Hippocampal formation (tissue), 2 donors: ENCODE results near the gene GFOD1.

ENCODE experiments used
- DNase-seq, 2 donors: peaks; one replicate each; lab custom pipeline; 2025; lab: John Stamatoyannopoulos, UW

GFOD1 gene

DNA sequence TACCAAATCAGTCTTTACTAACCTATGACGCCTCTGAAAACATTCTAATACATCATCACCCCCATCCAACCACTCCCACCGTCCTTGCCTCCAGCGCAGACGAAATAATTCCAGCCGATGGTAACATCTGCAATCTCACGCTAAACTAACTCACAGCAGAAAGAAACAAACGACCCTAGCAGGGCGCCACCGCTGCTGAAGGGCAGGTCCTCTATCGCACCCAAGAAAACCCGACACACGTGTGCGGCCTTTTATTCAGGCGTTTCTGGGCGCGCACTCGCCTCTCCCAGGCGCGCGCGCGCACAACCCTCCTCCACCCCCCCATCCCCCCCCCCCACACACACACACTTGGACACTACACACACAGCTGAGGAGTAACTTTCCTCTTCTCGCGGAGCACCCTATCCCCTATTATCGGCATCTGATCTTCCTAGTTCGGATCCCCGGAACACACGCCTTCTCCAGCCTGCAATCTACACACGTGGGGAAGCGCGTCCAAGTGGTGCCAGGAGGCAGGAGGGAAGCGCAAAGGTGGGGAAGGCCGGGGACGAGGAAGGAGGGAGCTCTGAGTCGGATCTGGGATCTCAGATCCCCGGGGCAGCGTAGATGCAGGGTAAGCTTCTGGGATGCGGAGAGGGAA lies 1.4 kb downstream of the GFOD1 start:
- DNase-seq: peak; percentile 19 to 51

DNA sequence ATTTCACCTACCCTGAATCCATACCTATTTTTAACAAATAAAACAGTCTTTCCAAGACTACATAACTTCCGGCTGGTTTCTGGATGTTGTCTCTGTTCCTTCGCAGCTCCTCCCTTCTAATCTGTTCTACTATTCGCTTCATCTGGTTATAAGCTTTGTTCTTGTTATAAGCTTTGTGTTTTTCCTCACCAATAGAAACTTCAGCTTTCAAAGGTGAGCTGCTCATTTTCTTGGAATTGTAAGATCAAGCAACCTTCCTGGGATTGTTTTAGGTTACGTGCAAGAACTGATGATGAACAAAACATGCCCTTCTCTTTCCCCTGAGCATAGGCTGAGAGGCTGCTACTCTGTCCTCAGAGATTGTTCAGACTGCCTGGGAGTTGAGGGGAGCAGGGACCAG lies 2.1 kb downstream of the GFOD1 start:
- no peak for DNase-seq

DNA sequence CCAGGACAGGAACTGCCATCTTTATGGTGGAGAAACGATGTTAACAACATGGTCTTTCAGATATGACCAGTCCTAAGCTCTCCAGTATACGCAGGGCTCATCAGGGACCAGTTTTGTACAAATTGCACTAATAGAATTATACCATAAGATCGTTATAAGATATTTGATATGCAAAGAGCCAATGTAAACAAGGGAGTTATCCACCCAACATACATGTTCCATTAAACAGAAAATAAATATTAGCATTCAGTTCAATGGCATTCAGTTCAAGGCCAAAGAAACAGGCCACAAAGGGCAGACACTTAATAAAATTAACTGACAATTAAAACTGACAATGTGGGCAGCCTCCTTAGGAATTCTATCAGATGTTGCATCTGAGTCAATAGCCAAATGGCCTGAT lies 2.6 kb downstream of the GFOD1 start:
- no peak for DNase-seq

DNA sequence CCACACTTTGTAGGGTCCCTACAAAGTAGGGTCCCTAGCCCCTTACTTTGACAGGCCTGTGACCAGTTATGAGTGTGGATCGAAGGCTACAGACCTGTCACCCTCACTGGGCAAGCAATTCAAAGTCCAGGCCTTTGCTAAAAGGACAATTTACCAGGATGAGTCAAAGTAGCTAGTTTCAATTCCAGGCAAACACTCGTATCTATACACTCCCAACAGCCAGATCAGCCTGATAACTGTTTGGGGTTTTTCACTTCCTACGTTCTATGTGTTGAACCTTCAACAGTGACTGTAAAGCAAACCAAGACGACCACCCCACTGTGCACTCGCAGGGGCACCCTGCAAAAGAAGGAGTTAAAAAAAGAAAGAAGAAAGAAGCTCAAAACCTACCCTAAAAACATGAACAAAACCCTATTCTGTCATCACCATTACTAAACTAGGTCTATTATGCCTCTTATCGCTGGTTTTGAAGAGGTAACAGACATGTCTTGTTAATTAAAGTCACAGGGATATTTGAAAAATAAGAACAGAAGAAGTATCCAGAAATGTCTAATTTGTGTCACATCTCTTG lies 3.2 kb downstream of the GFOD1 start:
- no peak for DNase-seq

DNA sequence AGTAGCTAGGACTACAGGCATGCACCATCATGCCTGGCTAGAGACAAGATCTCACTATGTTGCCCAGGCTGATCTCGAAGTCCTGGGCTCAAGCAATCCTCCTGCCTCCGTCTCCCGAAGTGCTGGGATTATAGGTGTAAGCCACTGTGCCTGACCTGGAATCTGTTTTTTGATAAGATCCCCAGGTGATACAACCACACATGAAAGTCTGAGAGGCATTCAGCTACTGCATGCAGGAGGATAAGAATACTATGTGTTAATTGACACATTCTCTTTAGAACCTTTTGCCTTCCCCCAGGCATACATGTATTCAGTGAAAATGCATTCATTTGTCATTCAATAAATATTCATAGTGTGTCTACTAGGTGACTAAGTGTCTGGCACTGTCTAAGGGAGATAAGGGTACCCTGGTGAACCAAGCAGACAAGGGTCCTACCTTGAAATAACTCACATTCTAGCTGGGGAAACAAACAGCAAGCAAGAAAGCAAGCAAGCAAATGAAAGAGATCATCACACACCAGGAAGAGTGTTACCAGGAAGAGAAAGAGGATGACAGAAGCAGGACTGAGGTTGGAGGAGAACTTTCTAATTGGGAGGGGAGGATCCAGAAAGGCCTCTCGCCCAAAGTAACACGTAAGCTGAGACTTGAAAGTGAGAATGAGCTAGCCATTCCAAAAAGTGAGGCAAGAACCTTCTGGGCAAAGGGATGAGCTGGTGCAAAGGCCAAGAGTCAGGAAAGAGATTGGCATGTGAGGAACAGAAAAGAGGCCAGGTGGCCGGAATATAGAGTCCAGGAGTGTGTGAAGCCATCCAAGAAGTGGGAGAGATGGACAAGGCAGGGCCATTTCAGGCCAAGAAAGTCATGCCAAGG lies 6.5 kb downstream of the GFOD1 start:
- DNase-seq: no peak

DNA sequence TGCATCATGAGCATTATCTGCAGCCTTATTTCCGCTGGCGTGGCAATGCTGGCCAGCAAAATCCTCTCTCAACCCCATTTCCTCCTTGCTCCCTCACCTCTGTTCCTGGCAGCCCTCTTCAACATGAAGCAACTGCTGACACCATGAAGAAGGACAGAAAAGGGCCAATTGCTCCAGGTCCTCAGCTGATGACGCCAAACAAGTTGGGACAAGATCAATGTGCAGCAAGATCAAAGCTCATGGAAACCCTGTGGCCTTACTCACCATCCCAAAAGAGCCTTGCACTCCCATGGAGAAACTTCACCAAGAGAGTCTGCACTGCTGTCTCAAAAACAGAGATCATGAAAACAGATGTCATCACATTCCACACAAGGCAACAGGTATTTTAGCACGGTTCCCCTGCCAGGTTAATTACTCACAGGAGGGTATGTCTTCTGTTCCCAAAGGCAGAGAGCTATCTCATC lies 7.4 kb downstream of the GFOD1 start:
- DNase-seq: no peak

DNA sequence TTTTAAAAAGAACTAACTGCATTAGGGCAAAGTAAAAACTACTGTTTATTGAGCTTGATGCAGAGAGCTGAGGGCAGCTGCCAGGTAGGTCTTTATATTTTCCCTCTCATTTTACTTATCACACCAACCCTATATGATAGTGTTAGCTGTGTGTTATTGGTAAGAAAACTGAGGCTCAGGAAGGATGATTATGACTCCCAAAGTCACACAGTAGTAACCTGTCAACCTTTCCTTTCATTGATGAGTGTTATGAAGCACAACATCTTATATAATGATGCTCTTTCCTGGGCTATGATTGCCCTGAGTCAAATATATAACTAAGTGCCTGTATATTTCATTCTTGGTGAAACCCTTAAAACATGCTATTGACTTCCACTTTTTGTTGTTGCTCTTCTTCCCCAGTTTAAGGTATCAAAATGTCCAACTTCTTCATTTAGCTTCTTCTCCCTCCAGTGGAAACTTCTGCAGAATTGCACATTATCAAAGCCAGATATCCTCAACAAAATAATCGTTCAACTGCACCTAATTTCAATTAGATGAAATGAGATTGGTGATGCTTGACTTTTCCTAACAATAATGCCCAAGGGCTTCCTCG lies 8.1 kb downstream of the GFOD1 start:
- no peak for DNase-seq

DNA sequence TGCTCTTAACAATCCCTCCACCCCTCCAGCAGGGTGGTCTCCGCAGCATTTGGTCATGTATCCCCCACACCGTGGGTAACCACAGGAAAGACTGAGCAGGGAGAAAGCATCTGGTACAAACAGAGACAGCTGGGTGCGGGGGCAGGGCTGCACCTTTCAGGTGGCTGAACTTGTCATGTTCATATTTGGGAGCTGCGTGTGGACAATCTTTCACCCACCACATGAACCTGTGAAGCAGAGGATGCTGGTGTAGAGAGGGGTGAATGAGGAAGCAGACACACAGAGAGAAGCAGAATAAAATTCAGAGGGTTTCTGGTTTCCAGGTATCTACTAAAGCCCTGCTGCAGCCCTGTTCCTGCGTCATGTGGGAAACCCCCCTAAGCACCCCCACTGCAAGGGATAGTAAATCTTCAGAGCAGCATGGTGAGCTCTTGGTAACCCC lies 8.9 kb downstream of the GFOD1 start:
- no peak for DNase-seq

DNA sequence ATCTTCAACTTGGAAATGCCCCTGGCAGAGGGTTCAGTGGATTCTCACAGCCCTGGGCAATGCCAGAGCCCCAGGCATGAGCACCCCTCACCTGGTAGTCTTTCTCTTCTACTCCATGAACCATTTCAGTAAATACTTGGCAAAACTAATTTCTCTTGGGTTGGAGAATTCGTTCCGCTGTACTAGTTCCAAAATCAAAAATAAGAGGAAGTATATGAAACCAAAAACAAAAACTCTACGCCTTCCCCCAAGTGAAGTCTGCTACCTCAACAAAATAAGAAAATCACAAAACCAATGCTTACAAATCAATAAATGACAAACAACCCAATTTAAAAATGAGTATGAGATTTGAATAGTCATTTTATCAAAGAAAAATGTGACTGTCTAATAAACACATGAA lies 12.6 kb downstream of the GFOD1 start:
- DNase-seq: no peak

DNA sequence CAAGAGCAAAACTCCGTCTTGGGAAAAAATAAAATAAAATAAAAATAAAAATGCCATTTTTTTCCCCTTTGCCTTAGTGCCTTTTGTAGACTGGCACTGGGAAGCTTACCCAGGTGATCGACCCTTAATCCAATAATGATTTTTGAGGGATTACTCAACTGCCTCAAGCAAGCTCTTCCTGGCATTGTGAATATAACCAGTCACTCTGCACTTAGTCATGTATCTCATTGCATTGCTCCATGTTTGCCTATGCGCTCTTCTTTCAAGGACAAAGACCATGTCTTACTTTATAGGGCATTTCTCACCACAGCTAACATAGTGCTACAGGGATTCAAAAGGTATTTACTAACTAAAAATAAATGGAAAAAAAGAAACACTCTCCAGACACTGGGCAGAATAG lies 13.0 kb downstream of the GFOD1 start:
- no peak for DNase-seq

DNA sequence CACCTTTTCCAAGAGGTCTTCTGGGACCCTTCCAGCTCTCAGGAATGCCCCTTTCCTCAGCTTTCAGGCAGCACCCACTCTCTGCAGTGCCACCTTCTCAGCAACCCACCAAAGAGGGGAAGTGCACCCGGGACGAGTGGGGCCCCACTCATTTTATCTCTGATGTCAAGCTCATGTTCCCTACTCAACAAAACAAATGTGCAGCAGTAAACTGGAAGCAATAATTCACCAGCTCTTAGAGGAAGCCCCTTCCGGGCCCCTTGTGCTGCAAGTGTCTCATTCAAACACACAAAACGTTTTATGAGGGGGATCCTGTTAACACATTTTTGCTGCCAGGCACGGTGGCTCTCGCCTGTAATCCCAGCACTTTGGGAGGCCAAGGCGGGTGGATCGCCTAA lies 13.6 kb downstream of the GFOD1 start:
- DNase-seq: no peak

DNA sequence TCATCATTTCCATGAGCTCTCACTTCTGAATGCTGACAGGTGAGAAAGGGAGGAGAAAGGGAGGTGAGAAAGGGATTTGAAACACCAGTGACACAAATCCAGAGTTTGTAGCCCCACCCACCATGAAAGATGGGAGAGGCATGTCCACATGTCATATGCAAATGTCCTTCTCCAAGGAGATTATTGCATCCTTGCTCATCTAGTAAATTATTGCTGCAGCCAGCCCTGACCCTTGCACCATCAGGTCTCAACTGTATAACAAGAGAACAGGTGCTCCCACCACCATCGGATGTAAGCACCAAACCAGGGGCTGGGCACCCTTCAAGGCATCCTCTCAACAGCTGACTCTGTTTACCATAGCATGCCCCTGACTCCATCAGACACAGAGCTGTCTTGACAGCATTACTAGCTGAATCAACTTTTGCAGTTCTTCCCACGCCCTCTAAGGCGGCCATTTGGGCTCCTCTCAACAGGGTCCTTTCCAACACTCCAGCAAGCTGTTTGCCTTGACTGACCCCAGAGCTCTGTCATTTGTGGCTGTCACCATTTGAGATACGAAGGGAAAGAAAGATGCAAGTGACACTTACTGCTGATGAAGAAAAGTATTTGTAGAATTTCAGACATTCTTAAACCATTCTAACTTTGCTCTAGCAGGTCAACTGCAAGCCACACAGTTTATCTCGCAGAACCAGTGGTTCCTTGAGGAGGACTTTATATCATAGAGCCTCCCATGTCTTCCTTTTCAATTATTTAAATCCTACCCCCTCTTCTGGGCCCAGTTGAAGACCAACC lies 14.2 kb downstream of the GFOD1 start:
- no peak for DNase-seq

DNA sequence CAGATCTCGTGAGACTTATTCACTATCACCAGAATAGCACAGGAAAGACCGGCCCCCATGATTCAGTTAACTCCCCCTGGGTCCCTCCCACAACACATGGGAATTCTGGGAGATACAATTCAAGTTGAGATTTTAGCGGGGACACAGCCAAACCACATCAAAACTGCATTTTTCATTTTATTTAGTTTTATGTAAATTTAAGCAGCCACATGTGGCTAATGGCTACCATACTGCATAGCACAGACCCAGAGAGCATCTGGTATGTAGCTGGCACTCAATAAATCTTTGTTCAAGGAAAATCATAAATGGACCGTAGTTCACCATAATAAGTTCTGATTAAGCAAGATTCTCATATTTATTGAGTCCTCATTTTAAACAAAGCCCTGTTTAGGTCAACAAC lies 15.3 kb downstream of the GFOD1 start:
- DNase-seq: no peak

DNA sequence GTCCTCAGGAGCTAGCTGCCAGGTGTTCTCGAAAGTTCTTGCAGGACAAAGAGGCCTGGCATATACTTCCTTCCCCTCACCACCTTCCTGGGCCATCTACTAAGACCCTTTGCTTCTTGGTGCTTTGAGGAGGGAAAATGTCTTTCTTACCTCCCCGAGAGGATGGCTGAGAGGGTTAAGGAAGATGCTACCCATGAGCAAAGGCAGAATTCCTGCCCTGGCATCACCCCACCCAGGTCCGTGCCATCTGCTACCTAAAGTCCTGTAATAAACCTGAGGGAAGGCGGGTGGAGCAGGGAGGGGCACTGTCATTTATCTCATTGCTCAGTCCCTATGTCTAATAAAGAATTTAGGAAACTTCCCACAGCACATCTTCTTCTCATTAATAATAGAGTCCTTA lies 16.2 kb downstream of the GFOD1 start:
- DNase-seq: no peak

DNA sequence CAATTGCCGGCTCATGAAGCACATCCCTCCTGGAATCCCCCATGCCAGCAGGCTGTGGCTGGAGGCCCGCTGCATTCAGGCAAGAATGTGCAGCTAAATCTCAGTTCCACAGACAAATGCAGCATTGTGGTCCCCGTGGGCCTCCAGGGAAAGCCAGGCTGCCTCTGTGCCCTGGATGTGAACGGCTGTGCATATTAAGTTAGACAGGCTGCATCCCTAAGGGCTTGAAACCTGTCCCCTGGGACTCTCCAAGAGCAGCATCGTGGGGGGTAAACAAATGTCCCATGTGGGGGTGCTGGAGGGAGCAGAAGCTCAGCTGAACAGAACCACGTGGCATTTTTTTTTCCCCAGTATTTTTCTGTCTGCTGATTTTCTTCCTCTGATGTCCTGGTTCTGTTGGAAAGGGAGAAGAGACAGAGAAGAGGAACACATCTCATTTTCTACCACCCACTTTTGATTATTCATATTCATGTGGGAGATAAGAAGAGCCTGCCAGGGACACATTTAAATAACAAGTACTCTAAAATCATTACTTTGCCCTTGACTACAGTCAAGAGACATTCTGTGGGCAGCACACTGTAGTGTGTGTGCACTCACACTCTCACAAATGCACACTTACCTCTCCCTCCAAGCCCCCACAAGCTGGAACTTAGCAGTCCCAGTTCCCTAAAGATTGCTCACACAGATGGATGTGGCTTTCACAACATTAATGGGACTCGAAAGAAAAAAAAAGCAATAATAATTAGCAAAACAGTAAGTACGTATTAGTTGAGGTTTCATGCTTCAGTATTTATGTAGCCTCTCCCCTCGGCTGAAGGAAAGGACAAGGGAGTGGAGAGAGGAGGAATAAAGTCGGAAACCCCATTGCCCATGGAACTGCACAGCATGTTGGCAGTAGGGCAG lies 16.9 kb downstream of the GFOD1 start:
- DNase-seq: peak; percentile 68 to 81

DNA sequence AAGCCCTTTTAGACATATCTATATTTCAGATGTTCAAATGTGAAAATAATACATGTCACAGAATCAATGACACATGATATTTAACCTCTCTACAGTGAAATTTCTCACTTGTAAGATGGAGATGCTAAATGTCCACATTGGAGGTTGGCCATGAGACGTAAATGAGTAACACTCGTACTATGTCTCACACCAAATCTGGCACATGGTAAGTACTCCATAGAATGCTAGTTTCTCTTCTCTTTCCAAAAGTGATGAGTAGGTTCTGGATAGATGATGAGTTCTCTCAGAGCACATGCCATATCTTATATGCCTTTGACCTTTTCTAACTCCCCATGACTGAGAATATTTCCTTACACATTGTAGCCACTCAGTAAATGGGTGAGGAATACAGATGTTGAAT lies 17.7 kb downstream of the GFOD1 start:
- no peak for DNase-seq

DNA sequence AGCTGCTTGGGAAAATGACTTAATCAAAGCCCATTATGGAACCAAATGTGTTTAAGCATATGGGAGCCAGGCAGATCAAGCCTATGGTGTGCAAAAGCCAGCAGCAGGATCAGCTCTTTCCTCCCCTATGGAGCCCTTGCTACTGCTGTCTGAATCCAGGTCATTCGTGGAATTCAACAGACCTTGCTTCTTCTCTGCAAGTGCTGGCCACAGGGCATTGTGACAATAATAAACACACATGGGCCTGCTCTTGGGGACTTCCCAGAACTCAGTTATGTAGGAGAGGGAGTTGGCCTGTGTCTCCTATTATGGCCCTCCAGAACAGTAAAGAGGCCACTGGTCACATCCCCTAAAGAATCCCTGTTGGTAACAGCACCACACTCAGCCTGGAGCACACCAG lies 18.6 kb downstream of the GFOD1 start:
- no peak for DNase-seq

DNA sequence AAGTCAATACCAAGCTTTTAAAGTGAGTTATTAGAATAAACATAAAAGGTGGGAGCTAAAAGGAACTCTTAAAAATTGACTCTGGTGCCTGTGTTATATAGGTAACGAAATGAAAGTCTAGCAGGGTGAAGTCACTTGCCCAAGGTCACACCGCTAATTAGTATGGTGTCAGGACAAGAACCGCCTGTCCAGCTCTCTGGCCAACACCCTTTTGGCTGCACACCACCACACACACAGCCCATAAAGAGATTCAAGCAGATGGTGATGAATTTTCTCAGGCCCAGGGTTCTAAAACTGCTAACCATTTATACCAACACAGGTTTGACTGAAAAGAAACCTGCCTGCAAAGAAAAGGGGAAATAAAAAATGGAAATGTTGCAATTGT lies 20.2 kb downstream of the GFOD1 start:
- no peak for DNase-seq

DNA sequence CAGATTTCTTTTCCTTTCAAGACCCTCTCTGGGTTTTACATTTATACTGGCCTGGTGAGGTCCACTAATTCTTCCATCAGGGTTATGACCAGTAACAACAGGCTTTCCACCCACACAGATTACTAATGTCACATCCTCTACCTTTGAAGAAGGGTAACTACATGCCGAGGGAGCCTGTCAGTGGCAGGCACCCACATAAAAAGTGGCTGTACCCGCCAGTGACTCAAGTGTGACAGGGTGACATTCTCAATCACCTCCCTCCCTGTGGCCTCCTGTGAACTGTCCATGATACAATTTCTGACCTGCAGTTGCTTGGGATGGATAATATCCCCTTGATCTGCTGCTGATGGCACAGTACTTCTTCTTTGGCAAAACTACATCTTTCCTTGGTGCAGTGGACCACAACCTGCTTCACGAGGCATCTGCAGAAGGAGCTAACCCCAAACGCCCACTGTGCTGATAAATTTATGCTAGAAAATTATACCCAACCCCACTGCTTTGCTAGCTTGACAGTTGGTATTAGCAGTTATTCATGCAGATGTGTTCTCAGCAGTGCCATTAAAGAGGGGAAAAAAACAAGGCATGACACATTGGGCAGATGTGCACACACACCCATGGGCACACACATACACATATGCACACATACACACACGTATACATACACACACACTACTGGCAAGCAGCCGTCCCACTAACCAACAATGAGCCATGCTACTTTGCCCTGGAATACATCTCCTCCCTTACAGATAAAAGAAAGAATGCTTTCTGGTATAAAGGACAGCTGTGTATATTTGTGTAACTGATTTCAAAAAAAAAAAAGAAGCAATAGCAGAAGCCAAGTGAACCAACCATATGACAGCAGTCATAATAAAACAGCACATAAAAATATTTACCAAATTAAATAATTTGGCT lies 20.8 kb downstream of the GFOD1 start:
- no peak for DNase-seq

DNA sequence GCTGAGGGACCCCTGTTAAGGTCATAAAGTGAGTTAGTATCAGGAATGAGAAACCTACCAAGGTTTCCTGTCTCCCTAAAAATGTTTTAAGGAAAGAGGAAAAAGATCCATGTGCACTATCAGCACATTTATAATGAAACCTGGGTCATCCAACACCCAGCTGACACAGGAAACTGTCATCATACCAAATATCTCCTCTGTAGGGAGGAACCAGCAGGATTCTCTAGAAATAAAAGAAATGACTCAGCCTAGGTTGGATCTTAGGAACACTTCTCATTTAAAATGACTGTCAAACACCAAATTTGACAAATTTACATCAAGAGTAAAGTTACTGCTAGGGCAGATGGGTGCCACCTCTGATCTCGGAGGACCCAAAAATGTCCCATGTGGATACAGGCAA lies 21.7 kb downstream of the GFOD1 start:
- no peak for DNase-seq
